ENCODE results near the gene BNIP3.

DNA sequence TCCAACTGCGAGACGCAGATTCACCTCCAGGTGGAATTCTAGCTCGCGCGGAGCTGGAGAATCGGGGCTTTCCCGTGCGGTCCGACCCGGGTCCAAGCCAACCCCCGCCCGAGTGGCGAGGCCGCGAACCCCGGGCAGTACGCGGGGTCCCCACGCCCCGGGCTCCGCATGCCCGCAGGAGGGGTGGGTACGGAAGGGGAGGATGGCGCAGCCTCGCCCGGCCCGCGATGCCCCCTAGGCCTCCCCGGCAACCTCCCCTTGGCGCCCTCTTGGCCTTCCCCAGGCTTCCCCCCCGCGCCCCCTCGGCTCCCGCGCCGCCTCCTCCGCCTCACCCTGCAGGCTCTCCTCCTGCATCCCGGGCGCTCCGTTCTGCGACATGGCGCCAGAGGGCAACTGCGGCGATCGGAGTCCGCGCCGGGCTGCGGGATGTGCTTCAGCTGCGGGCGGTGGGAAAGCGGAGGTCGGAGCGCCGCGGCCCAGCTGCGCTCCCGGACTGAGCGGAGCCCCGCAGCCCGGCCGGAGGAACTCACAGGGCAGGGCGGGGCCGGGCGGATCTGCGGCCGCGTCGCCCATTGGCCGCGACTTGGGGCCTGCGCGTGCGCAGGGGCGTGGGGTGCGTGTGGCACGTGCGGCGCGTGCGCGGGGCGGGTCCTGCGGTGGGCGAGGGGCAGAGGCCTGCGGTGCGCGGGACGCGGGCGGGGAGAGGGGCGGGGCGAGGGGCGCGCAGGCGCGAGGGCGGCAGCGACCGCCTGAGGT is at the start of gene BNIP3:
- TF ChIP-seq, protein P1, sequence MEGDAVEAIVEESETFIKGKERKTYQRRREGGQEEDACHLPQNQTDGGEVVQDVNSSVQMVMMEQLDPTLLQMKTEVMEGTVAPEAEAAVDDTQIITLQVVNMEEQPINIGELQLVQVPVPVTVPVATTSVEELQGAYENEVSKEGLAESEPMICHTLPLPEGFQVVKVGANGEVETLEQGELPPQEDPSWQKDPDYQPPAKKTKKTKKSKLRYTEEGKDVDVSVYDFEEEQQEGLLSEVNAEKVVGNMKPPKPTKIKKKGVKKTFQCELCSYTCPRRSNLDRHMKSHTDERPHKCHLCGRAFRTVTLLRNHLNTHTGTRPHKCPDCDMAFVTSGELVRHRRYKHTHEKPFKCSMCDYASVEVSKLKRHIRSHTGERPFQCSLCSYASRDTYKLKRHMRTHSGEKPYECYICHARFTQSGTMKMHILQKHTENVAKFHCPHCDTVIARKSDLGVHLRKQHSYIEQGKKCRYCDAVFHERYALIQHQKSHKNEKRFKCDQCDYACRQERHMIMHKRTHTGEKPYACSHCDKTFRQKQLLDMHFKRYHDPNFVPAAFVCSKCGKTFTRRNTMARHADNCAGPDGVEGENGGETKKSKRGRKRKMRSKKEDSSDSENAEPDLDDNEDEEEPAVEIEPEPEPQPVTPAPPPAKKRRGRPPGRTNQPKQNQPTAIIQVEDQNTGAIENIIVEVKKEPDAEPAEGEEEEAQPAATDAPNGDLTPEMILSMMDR (IDR thresholded peaks at IDR 0.05; ENCODE audit: insufficient read depth, low read length, poor library complexity, severe bottlenecking): no peak
- TF ChIP-seq EZH2phosphoT487 (conservative IDR thresholded peaks at IDR 0.05; ENCODE audit: low read length): no peak
